GM06990 (cell line): ENCODE data around the gene VTI1A.

Experiments used
- DNase-seq: peaks from one replicate; pipeline ENCODE4 v3.0.0-alpha.2; 2011; ENCODE audit not compliant: insufficient read length; ENCODE audit errors: extremely low read depth
- H3K27me3 ChIP-seq: replicated peaks from 2 replicates; pipeline ENCODE4 v1.6.0; 2011; ENCODE audit warnings: low read length; ENCODE audit not compliant: control insufficient read depth, insufficient read depth
- H3K36me3 ChIP-seq: 2 replicates; pipeline ENCODE4 v1.5.1; 2011; ENCODE audit warnings: low read length; ENCODE audit not compliant: control insufficient read depth, insufficient read depth
- H3K4me3 ChIP-seq: replicated peaks from 2 replicates; pipeline ENCODE4 v1.5.1; 2011; ENCODE audit warnings: low read depth, mild to moderate bottlenecking, control low read depth, low read length
- CTCF ChIP-seq: IDR thresholded peaks from 2 replicates; pipeline ENCODE4 v1.5.1; 2011; ENCODE audit warnings: low read length, control low read depth, mild to moderate bottlenecking, inconsistent platforms; ENCODE audit not compliant: insufficient read depth, poor library complexity, severe bottlenecking

The VTI1A gene

GRCh38 chr10:112813866-112814591 lies 367.0 kb downstream of the VTI1A start:
- no peak overlapping the region for H3K4me3 ChIP-seq
- no peak for TF ChIP-seq CTCF
- H3K36me3 ChIP-seq, result no peaks in the 10 kb centered on the region
- H3K27me3 ChIP-seq, result no peaks in the 10 kb centered on the region
- no peak for DNase-seq

GRCh38 chr10:112815269-112816032 lies 368.4 kb downstream of the VTI1A start:
- H3K36me3 ChIP-seq, result no peaks in the 10 kb centered on the region
- no peak overlapping the region for H3K4me3 ChIP-seq
- TF ChIP-seq CTCF, result no peak
- DNase-seq, result no peak
- H3K27me3 ChIP-seq, result no peaks in the 10 kb centered on the region

- no peak for DNase-seq
- no peak for TF ChIP-seq CTCF
- H3K27me3 ChIP-seq, result no peaks in the 10 kb centered on the region
- no peak overlapping the region for H3K4me3 ChIP-seq
- no peaks in the 10 kb centered on the region for H3K36me3 ChIP-seq
These were observed 369.0 kb downstream of the VTI1A start for GRCh38 chr10:112816033-112816430.

GRCh38 chr10:112816891-112817290 lies 369.9 kb downstream of the VTI1A start:
- no peak overlapping the region for H3K4me3 ChIP-seq
- DNase-seq, result no peak

GRCh38 chr10:112817981-112818777 lies 371.2 kb downstream of the VTI1A start:
- Histone ChIP-seq H3K27me3 (no peaks in the 10 kb centered on the region), H3K4me3 (no peak overlapping the region), H3K36me3 (no peaks in the 10 kb centered on the region)
- TF ChIP-seq CTCF, result no peak
- DNase-seq, result no peak

More at GRCh38 chr10:112816891-112817290, 369.9 kb downstream of the VTI1A start:
- H3K36me3 ChIP-seq, result no peaks in the 10 kb centered on the region
- no peaks in the 10 kb centered on the region for H3K27me3 ChIP-seq
- TF ChIP-seq CTCF, result no peak
